Measurements from ENCODE around the gene ECT2L. TPM values are rescaled to one million over a fixed set of nuclear protein-coding genes. Genes with fewer than 3 reads are reported as not detected.

The ECT2L gene
- total and polyA plus RNA-seq, 2 of the 4 experiments (the other 2 are of a cell fraction): not detected

- Histone ChIP-seq H2BK120ac (ENCODE audit: low read depth, low read length) (no peak overlapping the region), H2BK20ac (ENCODE audit: low read depth, low read length) (no peak overlapping the region), H4K8ac (ENCODE audit: low read depth in 2 of 2, low read length in 2 of 2) (no peak overlapping the region), H2BK15ac (ENCODE audit: low read depth, low read length) (no peak overlapping the region), H3K4me3 (ENCODE audit: insufficient read depth, low read depth, low read length) (no peak overlapping the region), H3K27ac (ENCODE audit: insufficient read depth, low read length) (no peak overlapping the region), H3K18ac (ENCODE audit: low read depth, low read length) (no peak overlapping the region), H3K27me3 (ENCODE audit: control insufficient read depth, insufficient read depth, low read length) (no peaks in the 10 kb centered on the region), H3K79me1 (ENCODE audit: low read depth in 1 of 2, low read length in 2 of 2) (no peaks in the 10 kb centered on the region), H4K5ac (ENCODE audit: low read depth, low read length) (no peak overlapping the region), H2BK5ac (ENCODE audit: low read depth, low read length, poor library complexity, severe bottlenecking) (no peak overlapping the region), H3K9me3 (ENCODE audit: control insufficient read depth, insufficient read depth, low read length) (peaks cover 6% of the 10 kb centered on the region; the same call in 1 of the 2 replicates), H4K20me1 (ENCODE audit: insufficient read depth, low read length) (no peaks in the 10 kb centered on the region), H3K14ac (replicated peaks; ENCODE audit: low read depth, low read length) (no peak overlapping the region), H3K9ac (ENCODE audit: low read depth, low read length) (no peak overlapping the region), H3K4me2 (ENCODE audit: low read depth, low read length) (no peak overlapping the region), H2AK5ac (ENCODE audit: low read depth, low read length) (no peak overlapping the region), H3K23ac (ENCODE audit: low read depth, low read length) (no peak overlapping the region), H3K4me1 (ENCODE audit: control insufficient read depth, insufficient read depth, low read length) (no peaks in the 10 kb centered on the region), H2AK9ac (replicated peaks; ENCODE audit: low read depth, low read length, poor library complexity) (no peak overlapping the region), H3K9me1 (ENCODE audit: insufficient read depth, low read length) (no peaks in the 10 kb centered on the region), H3K4ac (ENCODE audit: low read depth, low read length) (no peak overlapping the region), H3K56ac (ENCODE audit: extremely low read depth, insufficient read depth, low read length) (no peak overlapping the region), H3K36me3 (ENCODE audit: control insufficient read depth, insufficient read depth, low read length) (no peaks in the 10 kb centered on the region), H4K91ac (ENCODE audit: insufficient read depth, low read depth, low read length) (no peak overlapping the region), H2AFZ (replicated peaks; ENCODE audit: low read length, poor library complexity) (no peak overlapping the region)
- CTCF ChIA-PET: interaction anchor here (0.7 kb wide), 2 partner anchors 19 to 31 kb away, joined by 3 to 6 read pairs; no protein-coding TSS in a partner anchor
- no CpG with 5 or more reads among the region's 4 CpGs for WGBS, 2 experiments (ENCODE audit: extremely low coverage in 2 of 2, insufficient read length in 1 of 2)
- no peak for TF ChIP-seq CHD1 (IDR thresholded peaks at IDR 0.05; ENCODE audit: low read depth, low read length)
- TF ChIP-seq CTCF (conservative IDR thresholded peaks at IDR 0.05; ENCODE audit: low read depth, low read length): 0 out of 2 replicates have a peak, but pooled peaks have one; percentile 7
- TF ChIP-seq RCOR1 (IDR thresholded peaks at IDR 0.05; ENCODE audit: insufficient replicate concordance, low read length): no peak
- TF ChIP-seq FOS (IDR thresholded peaks at IDR 0.05; ENCODE audit: low read depth, low read length): no peak
- POLR2A ChIA-PET (ENCODE audit: unreplicated experiment): no interaction called here
- no TSS peak for BruUV-seq (replicated peaks)
- dilution Hi-C loops (cut with HindIII; ENCODE audit: low sequenced_read_pairs, unreplicated experiment): no loop called here
- ATAC-seq (ENCODE audit: low read depth): no peak
- in situ Hi-C loops (cut with MboI; ENCODE audit: low sequenced_read_pairs): no loop called here
- no peak for DNase-seq
- intact Hi-C loops (cut with micrococcal nuclease): no loop called here
These were observed 43.9 kb upstream of the ECT2L start for GRCh38 chr6:138752017-138752416.
